Erythroblast (primary cell): ENCODE data around the gene PDE4D.

ENCODE experiments used
- GATA1 ChIP-seq: IDR thresholded peaks from 2 replicates; pipeline ENCODE4 v1.6.1; 2011; ENCODE audit warnings: low read depth, mild to moderate bottlenecking, control low read depth, low read length, moderate library complexity
- POLR2A ChIP-seq: IDR thresholded peaks from 2 replicates; pipeline ENCODE4 v1.6.1; 2011; ENCODE audit warnings: mild to moderate bottlenecking, low read length

DNA sequence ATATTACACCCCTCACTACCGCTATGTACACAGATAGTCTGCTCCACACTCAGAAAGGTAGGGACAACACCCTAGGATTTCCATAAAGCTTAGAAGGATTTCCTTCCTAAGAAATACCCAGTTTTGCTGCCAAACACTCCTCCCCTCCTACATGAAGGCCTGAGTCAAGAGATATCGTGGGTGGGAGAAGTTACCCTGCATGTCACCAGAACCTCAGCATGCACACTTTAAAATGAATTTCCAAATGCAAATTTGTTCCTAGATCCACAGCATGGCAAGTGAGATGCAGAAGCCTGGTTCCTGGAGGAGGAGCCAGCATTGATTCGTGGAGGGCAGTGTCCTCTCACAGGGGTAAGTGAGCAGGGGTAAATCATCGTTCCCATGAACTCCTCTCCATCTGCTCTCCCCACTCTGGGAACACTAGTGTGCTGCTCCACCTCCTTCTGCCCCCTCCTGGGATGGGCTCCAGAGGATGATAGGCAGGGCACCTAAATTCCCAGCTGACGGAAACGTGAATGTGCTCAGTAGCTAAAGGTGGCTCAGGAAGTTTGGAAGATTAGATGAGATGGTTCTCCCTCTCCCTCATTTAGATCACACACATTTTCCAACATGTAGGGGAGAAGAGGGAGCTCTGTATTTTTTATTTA, 76.7 kb downstream of the PDE4D start:
- TF ChIP-seq POLR2A, result no peak
- TF ChIP-seq GATA1, result no peak
